H1 (cell line): ENCODE results near the gene IQCK. TPM values are rescaled to one million over a fixed set of nuclear protein-coding genes. Genes with fewer than 3 reads are reported as not detected.

Experiments
- CTCF ChIA-PET: fragments of 300-600 bp; sonication (Branson Sonifier 250); formaldehyde crosslinking; loops from one replicate; lab custom pipeline; 2021; ENCODE audit not compliant: partially characterized antibody; lab: Charles Lee
- POLR2A ChIA-PET: fragments of 300-600 bp; sonication (Branson Sonifier 250); formaldehyde crosslinking; loops from one replicate; lab custom pipeline; 2021; ENCODE audit warnings: inconsistent platforms; ENCODE audit not compliant: partially characterized antibody; lab: Charles Lee
- DNase-seq, 2 experiments: peaks; one replicate each; pipeline versions ENCODE4 v3.0.0 to v3.0.0-alpha.2; 2010 to 2022; ENCODE audit warnings: low spot score in 2 of 2, low read depth in 1 of 2, mixed read lengths in 1 of 2
- FAIRE-seq: peaks from 2 replicates; lab custom pipeline; 2011; peaks lifted over from hg19 to GRCh38; lab: Jason Lieb, UNC
- H2AFZ ChIP-seq: 2 replicates; pipeline ENCODE4 v1.8.1; 2012; ENCODE audit warnings: low read length, inconsistent platforms
- H2AK5ac ChIP-seq: 2 replicates; pipeline ENCODE4 v1.6.1; 2013; ENCODE audit warnings: low read depth, low read length
- H2BK120ac ChIP-seq: replicated peaks from 2 replicates; pipeline ENCODE3; 2013; ENCODE audit warnings: low read depth, low read length, inconsistent platforms
- H2BK12ac ChIP-seq: 2 replicates; pipeline ENCODE4 v1.6.1; 2013; ENCODE audit warnings: low read depth, low read length
- H2BK15ac ChIP-seq: 2 replicates; pipeline ENCODE4 v1.6.1; 2013; ENCODE audit warnings: low read length
- H2BK20ac ChIP-seq: 2 replicates; pipeline ENCODE4 v1.6.1; 2013; ENCODE audit warnings: low read length
- H2BK5ac ChIP-seq: 2 replicates; pipeline ENCODE4 v1.6.1; 2013; ENCODE audit warnings: low read depth, low read length
- H3K14ac ChIP-seq: 2 replicates; pipeline ENCODE4 v1.6.1; 2013; ENCODE audit warnings: inconsistent platforms; ENCODE audit not compliant: insufficient read length
- H3K18ac ChIP-seq: 2 replicates; pipeline ENCODE4 v1.6.1; 2013; ENCODE audit warnings: low read length; ENCODE audit errors: extremely low read depth
- H3K23ac ChIP-seq: 2 replicates; pipeline ENCODE4 v1.6.1; 2013; ENCODE audit warnings: inconsistent platforms; ENCODE audit not compliant: insufficient read length
- H3K23me2 ChIP-seq: 2 replicates; pipeline ENCODE4 v1.6.1; 2013; ENCODE audit warnings: low read depth, low read length
- H3K27ac ChIP-seq: 2 replicates; pipeline ENCODE4 v1.6.1; 2011; ENCODE audit warnings: low read depth, low read length, inconsistent platforms
- H3K27me3 ChIP-seq, 4 experiments: replicated peaks in 1 of 4; 1 replicate in 1 of 4; 2 replicates in 3 of 4; pipeline versions ENCODE4 v1.6.1 to v1.8.1; 2011 to 2013; ENCODE audit warnings: low read length in 3 of 4, mild to moderate bottlenecking in 3 of 4, inconsistent platforms in 2 of 4, mixed read lengths in 2 of 4, moderate library complexity in 1 of 4; ENCODE audit not compliant: control insufficient read depth in 3 of 4, insufficient read depth in 3 of 4; ENCODE audit errors: extremely low read depth in 1 of 4
- H3K36me3 ChIP-seq, 4 experiments: 2 replicates each; pipeline versions ENCODE4 v1.6.1 to v1.8.1; 2011 to 2013; ENCODE audit warnings: mild to moderate bottlenecking in 4 of 4, low read length in 3 of 4, moderate library complexity in 2 of 4, control low read depth in 1 of 4, inconsistent platforms in 1 of 4; ENCODE audit not compliant: insufficient read depth in 4 of 4, control insufficient read depth in 2 of 4
- H3K4ac ChIP-seq: replicated peaks from 2 replicates; pipeline ENCODE3; 2013; ENCODE audit warnings: low read length, low read depth, mixed read lengths, inconsistent platforms; ENCODE audit not compliant: insufficient read length
- H3K4me1 ChIP-seq, 4 experiments: replicated peaks in 1 of 4; 1 replicate in 1 of 4; 2 replicates in 3 of 4; pipeline versions ENCODE4 v1.6.1 to v1.8.1; 2011 to 2013; ENCODE audit warnings: low read length in 3 of 4, inconsistent platforms in 2 of 4, mixed read lengths in 1 of 4; ENCODE audit not compliant: insufficient read depth in 4 of 4, control insufficient read depth in 3 of 4
- H3K4me2 ChIP-seq, 2 experiments: 2 replicates each; pipeline versions ENCODE4 v1.6.1 to v1.8.1; 2011 to 2013; ENCODE audit warnings: low read depth in 2 of 2, low read length in 2 of 2, control low read depth in 1 of 2, inconsistent platforms in 1 of 2, mild to moderate bottlenecking in 1 of 2; ENCODE audit not compliant: insufficient read depth in 1 of 2
- H3K4me3 ChIP-seq, 4 experiments: fragments of 200-600, 300-600 bp in 1 of 4; sonication (generic), shearing (Covaris generic), sonication (Bioruptor Twin) in 1 of 4; 2 replicates each; pipeline versions ENCODE4 v1.5.1 to v1.8.1; 2011 to 2016; ENCODE audit warnings: low read length in 4 of 4, low read depth in 3 of 4, control low read depth in 2 of 4, inconsistent platforms in 2 of 4, mild to moderate bottlenecking in 2 of 4, mixed read lengths in 1 of 4, moderate library complexity in 1 of 4; ENCODE audit not compliant: insufficient read depth in 2 of 4; ENCODE audit errors: extremely low read depth in 1 of 4
- H3K56ac ChIP-seq: replicated peaks from 2 replicates; pipeline ENCODE3; 2013; ENCODE audit warnings: low read depth, mild to moderate bottlenecking, mixed read lengths, low read length, inconsistent platforms; ENCODE audit not compliant: insufficient read length
- H3K79me1 ChIP-seq: 2 replicates; pipeline ENCODE4 v1.6.1; 2013; ENCODE audit warnings: low read depth, low read length, control low read depth
- H3K79me2 ChIP-seq, 2 experiments: 2 replicates each; pipeline versions ENCODE4 v1.6.1 to v1.8.1; 2012 to 2013; ENCODE audit warnings: low read length in 2 of 2, mild to moderate bottlenecking in 2 of 2, inconsistent platforms in 1 of 2; ENCODE audit not compliant: insufficient read depth in 2 of 2, control insufficient read depth in 1 of 2
- H3K9ac ChIP-seq, 4 experiments: replicated peaks in 1 of 4; 1 replicate in 1 of 4; 2 replicates in 3 of 4; pipeline versions ENCODE4 v1.6.1 to v1.8.1; 2011 to 2013; ENCODE audit warnings: low read depth in 3 of 4, low read length in 3 of 4, control low read depth in 2 of 4, mild to moderate bottlenecking in 2 of 4, moderate library complexity in 2 of 4, inconsistent platforms in 1 of 4; ENCODE audit errors: extremely low read depth in 1 of 4
- H3K9me3 ChIP-seq, 2 experiments: 2 replicates each; pipeline versions ENCODE4 v1.6.1 to v1.8.1; 2012 to 2013; ENCODE audit warnings: mild to moderate bottlenecking in 2 of 2, moderate library complexity in 2 of 2, control low read depth in 1 of 2, inconsistent platforms in 1 of 2, low read depth in 1 of 2, low read length in 1 of 2, mixed read lengths in 1 of 2; ENCODE audit not compliant: insufficient read depth in 2 of 2
- H4K20me1 ChIP-seq, 2 experiments: replicated peaks in 1 of 2; 2 replicates each; pipeline versions ENCODE3 to v1.8.1; 2011 to 2013; ENCODE audit warnings: inconsistent platforms in 2 of 2, low read length in 2 of 2, mild to moderate bottlenecking in 1 of 2; ENCODE audit not compliant: insufficient read depth in 2 of 2, control insufficient read depth in 1 of 2
- H4K5ac ChIP-seq: 2 replicates; pipeline ENCODE4 v1.6.1; 2013; ENCODE audit warnings: low read length, low read depth, mixed read lengths, inconsistent platforms; ENCODE audit not compliant: insufficient read length
- H4K8ac ChIP-seq: 2 replicates; pipeline ENCODE4 v1.8.0; 2013; ENCODE audit warnings: mild to moderate bottlenecking, moderate library complexity, low read length, inconsistent platforms; ENCODE audit not compliant: insufficient read depth; ENCODE audit errors: extremely low read depth
- H4K91ac ChIP-seq: replicated peaks from 2 replicates; pipeline ENCODE3; 2013; ENCODE audit warnings: low read length, mixed read lengths, inconsistent platforms; ENCODE audit not compliant: insufficient read length
- ATF3 ChIP-seq: IDR thresholded peaks from 2 replicates; pipeline ENCODE4 v1.6.1; 2011; ENCODE audit warnings: low read depth, mild to moderate bottlenecking, low read length; ENCODE audit not compliant: insufficient read depth
- EZH2 ChIP-seq: fragments of 200-600 bp; sonication (generic); IDR thresholded peaks from 2 replicates; pipeline ENCODE4 v1.7.1; 2012; ENCODE audit warnings: low read depth, mild to moderate bottlenecking, moderate library complexity, low read length, inconsistent platforms; ENCODE audit not compliant: severe bottlenecking
- RNF2 ChIP-seq: fragments of 200-900, 300-1000 bp; sonication (generic); IDR thresholded peaks from 2 replicates; pipeline ENCODE4 v1.7.1; 2016; ENCODE audit warnings: borderline replicate concordance, low read depth, mild to moderate bottlenecking, antibody characterized with exemption, low read length; ENCODE audit not compliant: poor library complexity, severe bottlenecking; ENCODE audit errors: missing control alignments
- SAP30 ChIP-seq: fragments of 300-600 bp; sonication (generic); IDR thresholded peaks from 2 replicates; pipeline ENCODE4 v1.7.1; 2012; ENCODE audit warnings: low read length, moderate library complexity, mild to moderate bottlenecking, inconsistent platforms; ENCODE audit not compliant: insufficient read depth, insufficient replicate concordance
- TAF7 ChIP-seq: optimal IDR thresholded peaks from 2 replicates; pipeline ENCODE3; 2011; ENCODE audit warnings: low read depth, mild to moderate bottlenecking, inconsistent platforms, low read length, moderate library complexity, borderline replicate concordance
- USF2 ChIP-seq: IDR thresholded peaks from 2 replicates; pipeline ENCODE4 v1.6.1; 2011; ENCODE audit warnings: low read length, improper control_type of control experiment
- WGBS, 2 experiments: shearing (Covaris generic) in 1 of 2; methylation state at CpG; one replicate each; pipeline versions ENCODE4 v1.1.6 to v1.1.7; 2013 to 2015; ENCODE audit warnings: low lambda C conversion rate in 2 of 2, mixed read lengths in 2 of 2, inconsistent platforms in 1 of 2, low coverage in 1 of 2, missing lambda C conversion rate in 1 of 2; ENCODE audit not compliant: insufficient replicate concordance in 2 of 2, insufficient coverage in 1 of 2, insufficient read length in 1 of 2; ENCODE audit errors: extremely low coverage in 1 of 2, missing lambda C conversion rate in 1 of 2; 5-methylcytosine and 5-hydroxymethylcytosine counted together
- polyA plus RNA-seq, 7 experiments: library from polyadenylated mRNA; depleted of rRNA in 3 of 7; stranded (reverse) in 5 of 7; unstranded in 2 of 7; fragments of >200 nt in 5 of 7; fragments of 200-250 nt in 2 of 7; gene quantifications; 1 replicate in 5 of 7; 2 replicates in 1 of 7; 4 replicates in 1 of 7; pipeline versions ENCODE4 v1.2.1 to v1.2.3, GENCODE V29; 2011 to 2013; ENCODE audit warnings: missing spikeins in 2 of 7, mixed read lengths in 2 of 7
- total RNA-seq: library from RNA; stranded (reverse); fragmentation: NEBNext Ultra II Directional; extraction: Animal tissue kit (Norgen Biotek cat#: 25700); gene quantifications from 2 replicates; pipeline ENCODE4 v1.2.1, GENCODE V29; 2021

IQCK gene
- total and polyA plus RNA-seq, 2 of the 8 experiments (the other 6 are each of a cell fraction or from before 2014, with no cell fraction given): 6.2 to 9.3 TPM

GRCh38 chr16:19901164-19901563, 183.1 kb downstream of the IQCK start:
- Histone ChIP-seq H3K4me1 (peaks cover 0 to 7% (median 4%) of the 10 kb centered on the region in 4 experiments; a peak in 5 of 7 replicates), H3K4me2 (no peak overlapping the region), H3K4me3 (no peak overlapping the region), H3K4ac (no peak overlapping the region), H4K20me1 (no peaks in the 10 kb centered on the region), H4K8ac (no peak overlapping the region), H3K27ac (no peak overlapping the region), H3K9ac (no peak overlapping the region), H3K23ac (no peak overlapping the region), H3K23me2 (no peaks in the 10 kb centered on the region), H2BK20ac (no peak overlapping the region), H2BK12ac (no peak overlapping the region), H2AK5ac (no peak overlapping the region), H4K5ac (no peak overlapping the region), H3K79me1 (no peaks in the 10 kb centered on the region), H2BK15ac (no peak overlapping the region), H3K18ac (no peak overlapping the region), H4K91ac (no peak overlapping the region), H2AFZ (no peak overlapping the region), H3K27me3 (no peaks in the 10 kb centered on the region), H2BK5ac (no peak overlapping the region), H3K36me3 (no peaks in the 10 kb centered on the region), H3K14ac (no peak overlapping the region), H3K79me2 (no peaks in the 10 kb centered on the region), H3K9me3 (no peaks in the 10 kb centered on the region), H3K56ac (no peak overlapping the region), H2BK120ac (no peak overlapping the region)
- DNase-seq: no peak
- TF ChIP-seq SAP30: no peak
- TF ChIP-seq TAF7: no peak
- no peak for TF ChIP-seq USF2
- no peak for TF ChIP-seq RNF2
- no peak for TF ChIP-seq EZH2
- TF ChIP-seq ATF3: no peak
- no peak for FAIRE-seq
- POLR2A ChIA-PET: interaction anchor here (1.3 kb wide), 1 partner anchor 482 kb away, joined by 3 read pairs; no protein-coding TSS in a partner anchor
- WGBS, 2 experiments: 87% methylated on average over 7 of the region's 7 CpGs; no CpG with 5 or more reads in 1 of the 2 experiments
- CTCF ChIA-PET: interaction anchor here (0.6 to 5.0 kb wide), 11 partner anchors 8 to 484 kb away, joined by 3 to 57 read pairs (median 4); no protein-coding TSS in a partner anchor
